Measurements from ENCODE around the gene CNIH3.

CNIH3 gene

GRCh38 chr1:224781800-224782199 is 165.7 kb downstream of the CNIH3 start:
- no peak for DNase-seq

GRCh38 chr1:224782281-224783000 is 166.3 kb downstream of the CNIH3 start:
- DNase-seq: no peak

GRCh38 chr1:224783006-224783651 is 167.0 kb downstream of the CNIH3 start:
- DNase-seq: no peak

GRCh38 chr1:224784265-224785039 is 168.3 kb downstream of the CNIH3 start:
- DNase-seq: no peak

GRCh38 chr1:224785040-224785328 is 168.9 kb downstream of the CNIH3 start:
- no peak for DNase-seq

GRCh38 chr1:224785622-224786021 is 169.5 kb downstream of the CNIH3 start:
- no peak for DNase-seq

- DNase-seq: no peak
These were observed 170.6 kb downstream of the CNIH3 start for GRCh38 chr1:224786533-224787250.

GRCh38 chr1:224789311-224789710 is 173.2 kb downstream of the CNIH3 start:
- DNase-seq: no peak

All from effector CD8-positive, alpha-beta T cell (primary cell).